Measurements from ENCODE around the gene PLEKHJ1. TPM values are rescaled to one million over a fixed set of nuclear protein-coding genes. Genes with fewer than 3 reads are reported as not detected.

The PLEKHJ1 gene
- total RNA-seq, 1 donor from 2014 or later = 104 TPM

- DNase-seq (ENCODE audit: low read depth) = no peak
- H3K36me3 ChIP-seq (ENCODE audit: control insufficient read depth, insufficient read depth, low read length) = peaks cover 8% of the 10 kb centered on the region
- no peak for TF ChIP-seq CTCF (IDR thresholded peaks at IDR 0.05; ENCODE audit: insufficient read depth, low read length, poor library complexity, severe bottlenecking)
- H3K4me3 ChIP-seq (ENCODE audit: low read depth, low read length) = no peak overlapping the region
- no peaks in the 10 kb centered on the region for H3K27me3 ChIP-seq (ENCODE audit: control insufficient read depth, insufficient read depth, low read length)
These were observed 21.9 kb downstream of the PLEKHJ1 start for GRCh38 chr19:2214251-2214650.

GRCh38 chr19:2213799-2214198 is 22.3 kb downstream of the PLEKHJ1 start:
- H3K27me3 ChIP-seq (ENCODE audit: control insufficient read depth, insufficient read depth, low read length) = no peaks in the 10 kb centered on the region
- no peak for DNase-seq (ENCODE audit: low read depth)
- no peak for TF ChIP-seq CTCF (IDR thresholded peaks at IDR 0.05; ENCODE audit: insufficient read depth, low read length, poor library complexity, severe bottlenecking)
- H3K4me3 ChIP-seq (ENCODE audit: low read depth, low read length) = no peak overlapping the region
- peaks cover 8% of the 10 kb centered on the region for H3K36me3 ChIP-seq (ENCODE audit: control insufficient read depth, insufficient read depth, low read length)

- Histone ChIP-seq H3K4me3 (ENCODE audit: low read depth, low read length) (no peak overlapping the region), H3K36me3 (ENCODE audit: control insufficient read depth, insufficient read depth, low read length) (peaks cover 8% of the 10 kb centered on the region), H3K27me3 (ENCODE audit: control insufficient read depth, insufficient read depth, low read length) (no peaks in the 10 kb centered on the region)
- no peak for TF ChIP-seq CTCF (IDR thresholded peaks at IDR 0.05; ENCODE audit: insufficient read depth, low read length, poor library complexity, severe bottlenecking)
- no peak for DNase-seq (ENCODE audit: low read depth)
These were observed 23.0 kb downstream of the PLEKHJ1 start for GRCh38 chr19:2212861-2213711.

- DNase-seq (ENCODE audit: low read depth) = no peak
- Histone ChIP-seq H3K36me3 (ENCODE audit: control insufficient read depth, insufficient read depth, low read length) (peaks cover 5% of the 10 kb centered on the region), H3K4me3 (ENCODE audit: low read depth, low read length) (no peak overlapping the region), H3K27me3 (ENCODE audit: control insufficient read depth, insufficient read depth, low read length) (no peaks in the 10 kb centered on the region)
- TF ChIP-seq CTCF (IDR thresholded peaks at IDR 0.05; ENCODE audit: insufficient read depth, low read length, poor library complexity, severe bottlenecking) = no peak
These were observed 25.0 kb downstream of the PLEKHJ1 start for GRCh38 chr19:2210987-2211740.

GRCh38 chr19:2210206-2210605 is 25.9 kb downstream of the PLEKHJ1 start:
- H3K36me3 ChIP-seq (ENCODE audit: control insufficient read depth, insufficient read depth, low read length) = peaks cover 5% of the 10 kb centered on the region
- H3K4me3 ChIP-seq (ENCODE audit: low read depth, low read length) = no peak overlapping the region
- TF ChIP-seq CTCF (IDR thresholded peaks at IDR 0.05; ENCODE audit: insufficient read depth, low read length, poor library complexity, severe bottlenecking) = no peak
- no peaks in the 10 kb centered on the region for H3K27me3 ChIP-seq (ENCODE audit: control insufficient read depth, insufficient read depth, low read length)
- no peak for DNase-seq (ENCODE audit: low read depth)

All from kidney epithelial cell (primary cell).